Natural killer cell treated with Interleukin-12 subunit alpha and Interleukin-12 subunit beta and Interleukin-15 and Interleukin-18, amount 100 ng/mL, for 72 hours (primary cell): ENCODE data around the gene SOX13. TPM values are rescaled to one million over a fixed set of nuclear protein-coding genes. Genes with fewer than 3 reads are reported as not detected.

Source experiments
- ATAC-seq, 2 donors: fragments of 150-1000 bp; cut with Tn5 transposase in 1 of 2; sonication (Bioruptor Pico), chemical (Tn5 transposase) in 1 of 2; 2 replicates each; pipeline ENCODE4 v1.10.0; 2021
- DNase-seq: peaks from one replicate; pipeline ENCODE4 v3.0.0; 2022; ENCODE audit warnings: low spot score
- H3K27ac Mint-ChIP-seq, 2 donors: 1 replicate in 1 of 2; 2 replicates in 1 of 2; pipeline ENCODE4 v1.8.0; 2022; ENCODE audit warnings: mixed read lengths in 2 of 2, mild to moderate bottlenecking in 1 of 2, moderate library complexity in 1 of 2
- H3K27me3 Mint-ChIP-seq, 2 donors: 1 replicate in 1 of 2; 2 replicates in 1 of 2; pipeline ENCODE4 v1.8.0; 2022; ENCODE audit warnings: mixed read lengths in 2 of 2
- H3K36me3 Mint-ChIP-seq: one replicate; pipeline ENCODE4 v1.8.0; 2022; ENCODE audit warnings: mixed read lengths
- H3K4me1 Mint-ChIP-seq, 2 donors: 1 replicate in 1 of 2; 2 replicates in 1 of 2; pipeline ENCODE4 v1.8.0; 2022; ENCODE audit warnings: low read depth in 2 of 2, mixed read lengths in 2 of 2, mild to moderate bottlenecking in 1 of 2
- H3K4me3 Mint-ChIP-seq: one replicate; pipeline ENCODE4 v1.8.0; 2022; ENCODE audit warnings: mixed read lengths
- H3K9me3 Mint-ChIP-seq: 2 replicates; pipeline ENCODE4 v1.8.0; 2022; ENCODE audit warnings: mixed read lengths
- total RNA-seq, 2 donors: library from RNA; stranded (reverse); gene quantifications; one replicate each; pipeline ENCODE4 v1.2.3, GENCODE V29; 2022

SOX13 gene
- total RNA-seq, 2 donors from 2014 or later, result 5.9 to 8.3 TPM

- H3K27me3 Mint-ChIP-seq, result no peaks in the 10 kb centered on the region
- H3K4me1 Mint-ChIP-seq, result peaks cover 4 to 17% of the 10 kb centered on the region in 2 donors
- H3K9me3 Mint-ChIP-seq, result no peaks in the 10 kb centered on the region
- DNase-seq (no peak), ATAC-seq (no peak)
- no peak overlapping the region for H3K4me3 Mint-ChIP-seq
- H3K27ac Mint-ChIP-seq, result peak overlapping the region in 1 of 2 donors; percentile 25
- no peaks in the 10 kb centered on the region for H3K36me3 Mint-ChIP-seq
These were observed 41.0 kb downstream of the SOX13 start for GRCh38 chr1:204113896-204114295.

GRCh38 chr1:204114606-204115005, 41.7 kb downstream of the SOX13 start:
- no peak for ATAC-seq

GRCh38 chr1:204115116-204115515, 42.2 kb downstream of the SOX13 start:
- H3K4me3 Mint-ChIP-seq, result no peak overlapping the region
- no peaks in the 10 kb centered on the region for H3K9me3 Mint-ChIP-seq
- no peak for DNase-seq
- peaks cover 4 to 14% of the 10 kb centered on the region in 2 donors for H3K4me1 Mint-ChIP-seq
- H3K27me3 Mint-ChIP-seq, result no peaks in the 10 kb centered on the region
- no peaks in the 10 kb centered on the region for H3K36me3 Mint-ChIP-seq
- H3K27ac Mint-ChIP-seq, result no peak overlapping the region
- no peak for ATAC-seq

More at GRCh38 chr1:204114606-204115005, 41.7 kb downstream of the SOX13 start:
- Mint-ChIP-seq H3K9me3 (no peaks in the 10 kb centered on the region), H3K36me3 (no peaks in the 10 kb centered on the region), H3K27me3 (no peaks in the 10 kb centered on the region), H3K4me1 (peaks cover 4 to 14% of the 10 kb centered on the region in 2 donors), H3K27ac (no peak overlapping the region), H3K4me3 (no peak overlapping the region)
- DNase-seq, result no peak

DNA sequence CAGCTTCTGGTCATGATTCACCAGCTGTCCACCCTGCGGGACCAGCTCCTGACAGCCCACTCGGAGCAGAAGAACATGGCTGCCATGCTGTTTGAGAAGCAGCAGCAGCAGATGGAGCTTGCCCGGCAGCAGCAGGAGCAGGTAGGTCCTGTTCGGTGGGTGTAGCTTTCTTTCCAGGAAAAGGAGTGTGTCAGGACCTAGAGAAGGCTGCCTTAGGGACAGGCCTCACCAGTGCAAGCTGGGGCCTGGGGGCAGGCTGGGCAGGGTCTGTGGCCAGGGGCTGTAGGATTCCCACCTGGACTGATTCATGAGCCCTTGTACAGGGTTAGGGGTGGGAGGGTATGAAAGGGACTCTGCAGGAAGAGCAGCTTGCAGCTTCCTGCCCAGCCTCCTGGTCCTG, 43.6 kb downstream of the SOX13 start:
- H3K4me3 Mint-ChIP-seq, result no peak overlapping the region
- no peak for DNase-seq
- no peaks in the 10 kb centered on the region for H3K27me3 Mint-ChIP-seq
- no peaks in the 10 kb centered on the region for H3K36me3 Mint-ChIP-seq
- H3K9me3 Mint-ChIP-seq, result no peaks in the 10 kb centered on the region
- H3K27ac Mint-ChIP-seq, result no peak overlapping the region
- no peak for ATAC-seq
- H3K4me1 Mint-ChIP-seq, result peaks cover 4 to 14% of the 10 kb centered on the region in 2 donors

- Mint-ChIP-seq H3K4me1 (no peaks in the 10 kb centered on the region), H3K4me3 (no peak overlapping the region), H3K27me3 (no peaks in the 10 kb centered on the region), H3K36me3 (no peaks in the 10 kb centered on the region), H3K9me3 (no peaks in the 10 kb centered on the region), H3K27ac (no peak overlapping the region)
- DNase-seq (no peak), ATAC-seq (no peak)
These were observed 49.1 kb downstream of the SOX13 start for GRCh38 chr1:204121840-204122555.

DNA sequence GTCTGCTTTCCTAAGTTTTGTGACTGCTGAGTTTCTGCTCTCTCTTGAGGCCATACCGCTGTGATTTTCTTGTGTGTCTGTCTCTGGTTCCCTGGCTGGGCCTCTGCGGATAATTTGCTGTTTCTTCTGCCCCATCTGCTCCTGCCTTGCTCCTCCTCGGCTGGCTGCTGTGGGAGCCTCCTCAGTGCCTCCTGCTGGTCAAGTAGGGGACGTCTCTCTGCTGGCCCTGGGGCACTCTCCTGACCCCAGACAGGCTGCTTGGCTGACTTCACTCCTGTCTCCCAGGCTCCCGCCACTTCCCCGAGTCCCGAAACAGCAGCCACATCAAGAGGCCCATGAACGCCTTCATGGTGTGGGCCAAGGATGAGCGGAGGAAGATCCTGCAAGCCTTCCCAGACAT, 50.5 kb downstream of the SOX13 start:
- Mint-ChIP-seq H3K4me1 (peaks cover 2 to 3% of the 10 kb centered on the region in 2 donors), H3K4me3 (no peak overlapping the region), H3K36me3 (no peaks in the 10 kb centered on the region), H3K27me3 (no peaks in the 10 kb centered on the region), H3K27ac (no peak overlapping the region), H3K9me3 (no peaks in the 10 kb centered on the region)
- ATAC-seq (no peak), DNase-seq (no peak)

DNA sequence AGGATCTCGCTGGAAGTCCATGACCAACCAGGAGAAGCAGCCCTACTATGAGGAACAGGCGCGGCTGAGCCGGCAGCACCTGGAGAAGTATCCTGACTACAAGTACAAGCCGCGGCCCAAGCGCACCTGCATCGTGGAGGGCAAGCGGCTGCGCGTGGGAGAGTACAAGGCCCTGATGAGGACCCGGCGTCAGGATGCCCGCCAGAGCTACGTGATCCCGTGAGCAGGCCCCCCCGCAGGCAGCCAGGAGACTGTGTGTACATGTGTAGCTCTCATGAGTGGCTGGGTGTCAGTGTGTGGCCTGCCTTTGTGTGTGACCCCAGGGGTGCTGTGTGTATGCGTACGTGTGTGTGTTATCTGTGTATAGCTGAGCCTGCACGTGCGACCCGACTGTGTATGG, 51.7 kb downstream of the SOX13 start:
- no peaks in the 10 kb centered on the region for H3K9me3 Mint-ChIP-seq
- H3K36me3 Mint-ChIP-seq, result no peaks in the 10 kb centered on the region
- H3K4me1 Mint-ChIP-seq, result peaks cover 9 to 12% of the 10 kb centered on the region in 2 donors
- no peak for ATAC-seq
- H3K27ac Mint-ChIP-seq, result no peak overlapping the region
- DNase-seq, result no peak
- no peak overlapping the region for H3K4me3 Mint-ChIP-seq
- H3K27me3 Mint-ChIP-seq, result no peaks in the 10 kb centered on the region

DNA sequence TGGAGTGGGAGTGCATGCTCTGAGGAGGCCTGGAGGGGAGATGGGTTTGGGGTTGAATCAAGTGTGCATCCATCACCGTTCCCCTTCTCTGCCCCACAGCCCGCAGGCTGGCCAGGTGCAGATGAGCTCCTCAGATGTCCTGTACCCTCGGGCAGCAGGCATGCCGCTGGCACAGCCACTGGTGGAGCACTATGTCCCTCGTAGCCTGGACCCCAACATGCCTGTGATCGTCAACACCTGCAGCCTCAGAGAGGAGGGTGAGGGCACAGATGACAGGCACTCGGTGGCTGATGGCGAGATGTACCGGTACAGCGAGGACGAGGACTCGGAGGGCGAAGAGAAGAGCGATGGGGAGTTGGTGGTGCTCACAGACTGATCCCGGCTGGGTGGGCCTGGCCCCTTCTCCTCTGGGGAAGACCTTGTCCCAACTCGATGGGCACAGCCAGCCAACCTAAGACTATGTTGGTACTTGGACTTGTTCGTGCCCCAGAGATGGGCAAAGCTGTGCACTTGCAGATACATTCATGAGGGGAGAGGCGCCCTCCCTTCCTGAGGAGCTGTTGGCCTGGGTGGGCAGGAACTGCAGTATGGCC, 52.9 kb downstream of the SOX13 start:
- peaks cover 9 to 12% of the 10 kb centered on the region in 2 donors for H3K4me1 Mint-ChIP-seq
- no peaks in the 10 kb centered on the region for H3K9me3 Mint-ChIP-seq
- H3K27ac Mint-ChIP-seq, result no peak overlapping the region
- no peak for DNase-seq
- no peak overlapping the region for H3K4me3 Mint-ChIP-seq
- no peaks in the 10 kb centered on the region for H3K27me3 Mint-ChIP-seq
- H3K36me3 Mint-ChIP-seq, result no peaks in the 10 kb centered on the region
- no peak for ATAC-seq

DNA sequence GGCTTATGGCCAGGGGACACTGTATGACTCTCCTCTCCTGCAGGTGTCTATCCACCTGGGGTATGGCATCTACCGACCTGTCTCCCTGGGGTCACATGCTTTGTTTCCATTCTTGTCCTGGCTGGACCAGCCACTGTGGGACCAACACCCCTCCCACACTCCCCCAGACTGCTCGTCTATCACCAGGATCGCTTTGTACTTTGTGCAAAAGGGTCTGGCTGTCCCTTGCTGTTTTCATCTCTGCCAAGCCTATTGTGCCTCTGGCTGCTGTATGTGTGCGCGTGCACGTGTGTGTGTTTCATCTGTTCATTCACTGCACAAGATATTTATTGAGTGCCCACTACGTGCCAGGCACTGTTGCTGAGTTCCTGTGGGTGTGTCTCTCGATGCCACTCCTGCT, 53.5 kb downstream of the SOX13 start:
- Mint-ChIP-seq H3K4me1 (peaks cover 9 to 12% of the 10 kb centered on the region in 2 donors), H3K9me3 (no peaks in the 10 kb centered on the region), H3K36me3 (no peaks in the 10 kb centered on the region), H3K4me3 (no peak overlapping the region), H3K27me3 (no peaks in the 10 kb centered on the region), H3K27ac (no peak overlapping the region)
- ATAC-seq (no peak), DNase-seq (no peak)

- DNase-seq (no peak), ATAC-seq (no peak)
- Mint-ChIP-seq H3K36me3 (no peaks in the 10 kb centered on the region), H3K27ac (peak overlapping the region in 1 of 2 donors; percentile 70), H3K27me3 (no peaks in the 10 kb centered on the region), H3K4me3 (no peak overlapping the region), H3K9me3 (no peaks in the 10 kb centered on the region), H3K4me1 (peaks cover 9 to 12% of the 10 kb centered on the region in 2 donors)
These were observed 54.0 kb downstream of the SOX13 start for GRCh38 chr1:204126956-204127355.

- peak overlapping the region in 1 of 2 donors; percentile 70 for H3K27ac Mint-ChIP-seq
These were observed 54.8 kb downstream of the SOX13 start for GRCh38 chr1:204127597-204128242.

DNA sequence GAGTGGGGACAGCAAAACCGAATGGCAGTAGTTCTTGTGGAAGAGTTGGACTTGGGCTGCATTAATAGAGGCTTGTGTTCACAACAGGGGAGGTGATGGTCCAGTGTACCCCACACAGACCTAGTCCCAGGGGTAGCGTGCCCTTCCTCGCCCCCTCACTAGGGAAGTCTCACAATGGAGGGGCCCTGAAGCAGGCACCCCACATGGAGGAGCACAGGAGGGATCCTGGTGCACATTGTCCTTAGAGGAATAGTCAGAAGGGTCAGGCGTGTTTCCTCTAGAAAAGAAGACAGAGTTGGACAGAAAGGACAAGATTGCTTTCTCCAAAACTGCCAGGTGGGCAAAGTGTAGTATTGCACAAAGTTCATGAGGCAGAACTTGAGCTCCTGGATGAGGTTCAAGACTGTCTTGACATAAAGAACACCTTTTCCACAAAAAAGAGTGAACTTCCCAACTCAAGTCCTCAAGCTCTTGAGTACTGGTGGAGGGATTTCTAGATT, 55.6 kb downstream of the SOX13 start:
- no peak for DNase-seq
- Mint-ChIP-seq H3K27ac (peak overlapping the region in 1 of 2 donors; percentile 64), H3K9me3 (no peaks in the 10 kb centered on the region), H3K4me1 (peaks cover 9 to 12% of the 10 kb centered on the region in 2 donors), H3K27me3 (no peaks in the 10 kb centered on the region), H3K4me3 (peak overlapping the region; percentile 20), H3K36me3 (no peaks in the 10 kb centered on the region)
- ATAC-seq, result no peak

More at GRCh38 chr1:204127597-204128242, 54.8 kb downstream of the SOX13 start:
- Mint-ChIP-seq H3K9me3 (no peaks in the 10 kb centered on the region), H3K27me3 (no peaks in the 10 kb centered on the region), H3K36me3 (no peaks in the 10 kb centered on the region), H3K4me3 (no peak overlapping the region), H3K4me1 (peaks cover 9 to 12% of the 10 kb centered on the region in 2 donors)
- no peak for ATAC-seq
- no peak for DNase-seq

DNA sequence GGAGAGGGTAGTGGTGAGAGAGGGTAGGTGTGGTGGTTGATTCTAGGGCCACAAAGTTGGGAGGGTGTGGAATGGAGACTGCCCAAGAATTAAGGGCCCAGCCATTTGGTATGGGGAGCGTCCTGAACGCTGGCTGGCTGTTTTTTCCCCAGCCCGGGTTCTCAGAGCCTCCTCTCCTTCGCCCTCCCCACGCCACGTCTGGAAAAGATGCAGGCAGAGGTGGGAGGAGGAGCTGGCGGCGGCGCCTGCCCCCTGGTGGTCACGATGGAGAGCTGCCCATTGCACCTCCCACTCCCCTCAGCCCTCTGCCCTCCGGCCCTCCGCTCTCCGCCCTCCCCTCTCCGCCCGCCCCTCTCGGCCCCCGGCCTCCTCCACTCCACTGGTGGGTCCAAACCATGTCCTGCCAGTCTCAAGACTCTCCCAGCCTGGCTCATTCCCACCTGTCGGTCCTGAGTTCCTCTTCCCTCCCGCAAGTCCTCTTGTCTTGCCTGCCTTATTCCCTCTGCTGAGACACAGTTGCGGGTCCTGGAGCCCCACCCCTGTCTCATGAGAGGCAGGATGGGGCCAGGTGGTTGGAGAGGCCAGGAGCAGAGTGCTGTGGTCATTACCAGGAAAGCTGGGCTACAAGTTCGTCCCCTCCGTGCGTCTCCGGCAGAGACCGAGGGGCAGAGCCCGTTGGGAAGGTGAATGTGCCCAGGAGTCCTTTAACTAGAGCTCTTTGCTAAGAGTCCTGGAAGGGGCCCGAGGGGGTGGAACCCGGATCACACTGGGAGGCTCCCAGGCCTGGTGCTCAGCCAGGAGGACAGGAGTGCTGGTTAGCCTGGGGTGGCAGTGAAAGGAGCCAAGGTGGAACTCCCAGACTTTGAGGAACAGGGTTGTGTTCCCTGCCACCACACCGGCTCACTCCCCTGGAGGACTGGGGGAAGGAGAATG, 56.3 kb downstream of the SOX13 start:
- H3K9me3 Mint-ChIP-seq, result no peaks in the 10 kb centered on the region
- peaks cover 9 to 12% of the 10 kb centered on the region in 2 donors for H3K4me1 Mint-ChIP-seq
- no peaks in the 10 kb centered on the region for H3K27me3 Mint-ChIP-seq
- ATAC-seq (peak; percentile 81 to 86), DNase-seq (no peak)
- peak overlapping the region; percentile 20 for H3K4me3 Mint-ChIP-seq
- H3K36me3 Mint-ChIP-seq, result no peaks in the 10 kb centered on the region
- peak overlapping the region in 1 of 2 donors; percentile 64 for H3K27ac Mint-ChIP-seq
